K562 (cell line): ENCODE results near the gene PNMT. TPM values are rescaled to one million over a fixed set of nuclear protein-coding genes. Genes with fewer than 3 reads are reported as not detected.
A peak's percentile ranks its signal among the peaks of the same experiment; 100 is the strongest.

Experiments
- IRF2 ChIP-seq: sonication (generic); formaldehyde crosslinking; IDR thresholded peaks from 2 replicates; pipeline ENCODE4 v1.8.1; 2022; ENCODE audit warnings: mild to moderate bottlenecking, missing genetic modification reagents
- KLF1 ChIP-seq: fragments of 450-650 bp; IDR thresholded peaks from 2 replicates; pipeline ENCODE4 v1.6.1; 2016; ENCODE audit warnings: missing genetic modification characterization, missing compliant biosample characterization
- MAFK ChIP-seq: IDR thresholded peaks from 2 replicates; pipeline ENCODE4 v1.6.1; 2011; ENCODE audit warnings: low read length, improper control_type of control experiment
- NR3C1 ChIP-seq: sonication (generic); formaldehyde crosslinking; IDR thresholded peaks from 2 replicates; pipeline ENCODE4 v1.8.1; 2022; ENCODE audit warnings: missing genetic modification reagents
- POLR2G ChIP-seq: fragments of 200-400 bp; formaldehyde crosslinking; IDR thresholded peaks from 2 replicates; pipeline ENCODE4 v1.6.1; 2017; ENCODE audit warnings: low read depth, mild to moderate bottlenecking, antibody characterized with exemption, low read length, moderate library complexity
- ZNF583 ChIP-seq: fragments of 250-450 bp; sonication (Bioruptor Pico); IDR thresholded peaks from 2 replicates; pipeline ENCODE4 v1.4.0; 2020
- ZNF696 ChIP-seq: fragments of 250-450 bp; sonication (Bioruptor Pico); conservative IDR thresholded peaks from 2 replicates; pipeline ENCODE4 v1.4.0; 2020; ENCODE audit warnings: mild to moderate bottlenecking, moderate library complexity
- ZNF766 ChIP-seq: fragments of 200-800 bp; sonication (Bioruptor generic); conservative IDR thresholded peaks from 2 replicates; pipeline ENCODE4 v1.6.1; 2016; ENCODE audit warnings: missing genetic modification characterization, missing compliant biosample characterization
- polyA plus RNA-seq, 8 experiments: library from polyadenylated mRNA; depleted of rRNA in 4 of 8; stranded (reverse) in 5 of 8; unstranded in 3 of 8; fragments of >200 nt; fragmentation: Nextera tagmentation in 2 of 8; fragmentation: Illumina TruSeq in 1 of 8; extraction: Ambion mirVana in 2 of 8; extraction: Trizol in 1 of 8; gene quantifications; 2 replicates each; pipeline versions ENCODE4 v1.2.1 to v1.2.3, GENCODE V29; 2011 to 2014; ENCODE audit warnings: inconsistent platforms in 1 of 8, missing spikeins in 1 of 8
- total RNA-seq, 7 experiments: library from RNA; depleted of rRNA in 6 of 7; stranded (reverse); fragments of >200 nt in 6 of 7; fragmentation: Illumina TruSeq in 2 of 7; extraction: Trizol in 2 of 7; gene quantifications; 2 replicates each; pipeline versions ENCODE4 v1.2.1 to v1.2.3, GENCODE V29; 2011 to 2021; ENCODE audit warnings: low replicate concordance in 1 of 7
- TF ChIP-seq, protein P1 (sequence below): sonication (generic); formaldehyde crosslinking; IDR thresholded peaks from 2 replicates; pipeline ENCODE4 v1.8.0; 2022; ENCODE audit warnings: missing genetic modification reagents, mild to moderate bottlenecking, moderate library complexity, borderline replicate concordance
- TF ChIP-seq, protein P2 (sequence below): IDR thresholded peaks from 3 replicates; pipeline ENCODE4 v1.6.1; 2011; ENCODE audit warnings: borderline replicate concordance, mild to moderate bottlenecking; ENCODE audit not compliant: insufficient read length, insufficient read depth
- TF ChIP-seq, protein P3 (sequence below): sonication (generic); formaldehyde crosslinking; IDR thresholded peaks from 2 replicates; pipeline ENCODE4 v1.8.0; 2023; ENCODE audit warnings: mild to moderate bottlenecking, missing genetic modification reagents
- TF ChIP-seq, protein P4 (sequence below): sonication (generic); formaldehyde crosslinking; IDR thresholded peaks from 2 replicates; pipeline ENCODE4 v1.8.0; 2022; ENCODE audit warnings: mild to moderate bottlenecking, missing genetic modification reagents
- TF ChIP-seq, protein P5 (sequence below): fragments of 450-650 bp; IDR thresholded peaks from 2 replicates; pipeline ENCODE4 v1.6.1; 2018; ENCODE audit not compliant: partially characterized antibody
- TF ChIP-seq, protein P6 (sequence below): fragments of 450-650 bp; IDR thresholded peaks from 2 replicates; pipeline ENCODE4 v1.6.1; 2016; ENCODE audit warnings: mild to moderate bottlenecking

Gene PNMT
- total and polyA plus RNA-seq, 9 of the 15 experiments (the other 6 are each of a cell fraction or from before 2014, with no cell fraction given) = 0.55 to 18.1 (median 5.8) TPM

DNA sequence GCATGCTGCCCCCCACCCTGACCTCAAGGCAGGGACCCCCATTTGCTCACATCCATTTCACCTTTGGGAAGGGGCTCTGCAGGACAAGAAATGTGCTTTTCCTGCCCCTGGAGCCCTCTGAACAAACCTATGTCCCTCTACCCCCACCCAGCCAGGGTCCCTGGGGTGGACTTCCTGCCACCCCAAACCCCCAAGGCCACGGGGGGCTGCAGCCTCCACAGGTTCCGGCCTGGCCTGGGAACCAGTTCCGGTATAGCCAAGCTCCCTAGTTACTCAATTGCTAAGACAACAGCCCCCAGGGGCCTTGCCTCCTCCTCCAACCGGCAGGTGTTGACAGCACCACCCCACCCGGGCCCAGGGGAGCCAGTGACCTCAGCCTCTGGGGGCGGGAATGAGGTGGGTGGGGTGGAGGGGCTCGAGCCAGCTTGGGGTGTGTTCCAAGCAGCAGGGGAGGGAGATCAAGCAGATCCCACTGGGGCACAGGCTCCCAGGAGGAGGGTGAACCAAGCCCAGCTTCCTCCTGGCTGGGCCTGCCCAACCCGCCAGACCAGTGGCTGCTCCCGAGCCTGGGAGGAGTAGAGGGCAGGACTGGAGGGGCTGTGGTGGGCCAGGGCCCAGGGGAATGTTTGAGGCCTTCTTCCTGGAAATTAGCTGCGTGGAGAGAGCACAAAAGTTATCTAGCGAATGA is 6.6 kb downstream of the PNMT start (continued):
- TF ChIP-seq, protein P1, sequence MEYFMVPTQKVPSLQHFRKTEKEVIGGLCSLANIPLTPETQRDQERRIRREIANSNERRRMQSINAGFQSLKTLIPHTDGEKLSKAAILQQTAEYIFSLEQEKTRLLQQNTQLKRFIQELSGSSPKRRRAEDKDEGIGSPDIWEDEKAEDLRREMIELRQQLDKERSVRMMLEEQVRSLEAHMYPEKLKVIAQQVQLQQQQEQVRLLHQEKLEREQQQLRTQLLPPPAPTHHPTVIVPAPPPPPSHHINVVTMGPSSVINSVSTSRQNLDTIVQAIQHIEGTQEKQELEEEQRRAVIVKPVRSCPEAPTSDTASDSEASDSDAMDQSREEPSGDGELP = no peak
- no peak for TF ChIP-seq NR3C1
- TF ChIP-seq, protein P2, sequence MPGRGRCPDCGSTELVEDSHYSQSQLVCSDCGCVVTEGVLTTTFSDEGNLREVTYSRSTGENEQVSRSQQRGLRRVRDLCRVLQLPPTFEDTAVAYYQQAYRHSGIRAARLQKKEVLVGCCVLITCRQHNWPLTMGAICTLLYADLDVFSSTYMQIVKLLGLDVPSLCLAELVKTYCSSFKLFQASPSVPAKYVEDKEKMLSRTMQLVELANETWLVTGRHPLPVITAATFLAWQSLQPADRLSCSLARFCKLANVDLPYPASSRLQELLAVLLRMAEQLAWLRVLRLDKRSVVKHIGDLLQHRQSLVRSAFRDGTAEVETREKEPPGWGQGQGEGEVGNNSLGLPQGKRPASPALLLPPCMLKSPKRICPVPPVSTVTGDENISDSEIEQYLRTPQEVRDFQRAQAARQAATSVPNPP = no peak
- TF ChIP-seq, protein P3, sequence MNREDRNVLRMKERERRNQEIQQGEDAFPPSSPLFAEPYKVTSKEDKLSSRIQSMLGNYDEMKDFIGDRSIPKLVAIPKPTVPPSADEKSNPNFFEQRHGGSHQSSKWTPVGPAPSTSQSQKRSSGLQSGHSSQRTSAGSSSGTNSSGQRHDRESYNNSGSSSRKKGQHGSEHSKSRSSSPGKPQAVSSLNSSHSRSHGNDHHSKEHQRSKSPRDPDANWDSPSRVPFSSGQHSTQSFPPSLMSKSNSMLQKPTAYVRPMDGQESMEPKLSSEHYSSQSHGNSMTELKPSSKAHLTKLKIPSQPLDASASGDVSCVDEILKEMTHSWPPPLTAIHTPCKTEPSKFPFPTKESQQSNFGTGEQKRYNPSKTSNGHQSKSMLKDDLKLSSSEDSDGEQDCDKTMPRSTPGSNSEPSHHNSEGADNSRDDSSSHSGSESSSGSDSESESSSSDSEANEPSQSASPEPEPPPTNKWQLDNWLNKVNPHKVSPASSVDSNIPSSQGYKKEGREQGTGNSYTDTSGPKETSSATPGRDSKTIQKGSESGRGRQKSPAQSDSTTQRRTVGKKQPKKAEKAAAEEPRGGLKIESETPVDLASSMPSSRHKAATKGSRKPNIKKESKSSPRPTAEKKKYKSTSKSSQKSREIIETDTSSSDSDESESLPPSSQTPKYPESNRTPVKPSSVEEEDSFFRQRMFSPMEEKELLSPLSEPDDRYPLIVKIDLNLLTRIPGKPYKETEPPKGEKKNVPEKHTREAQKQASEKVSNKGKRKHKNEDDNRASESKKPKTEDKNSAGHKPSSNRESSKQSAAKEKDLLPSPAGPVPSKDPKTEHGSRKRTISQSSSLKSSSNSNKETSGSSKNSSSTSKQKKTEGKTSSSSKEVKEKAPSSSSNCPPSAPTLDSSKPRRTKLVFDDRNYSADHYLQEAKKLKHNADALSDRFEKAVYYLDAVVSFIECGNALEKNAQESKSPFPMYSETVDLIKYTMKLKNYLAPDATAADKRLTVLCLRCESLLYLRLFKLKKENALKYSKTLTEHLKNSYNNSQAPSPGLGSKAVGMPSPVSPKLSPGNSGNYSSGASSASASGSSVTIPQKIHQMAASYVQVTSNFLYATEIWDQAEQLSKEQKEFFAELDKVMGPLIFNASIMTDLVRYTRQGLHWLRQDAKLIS = no peak
- TF ChIP-seq ZNF696 (CRISPR knock-in tag) = no peak
- TF ChIP-seq, protein P4, sequence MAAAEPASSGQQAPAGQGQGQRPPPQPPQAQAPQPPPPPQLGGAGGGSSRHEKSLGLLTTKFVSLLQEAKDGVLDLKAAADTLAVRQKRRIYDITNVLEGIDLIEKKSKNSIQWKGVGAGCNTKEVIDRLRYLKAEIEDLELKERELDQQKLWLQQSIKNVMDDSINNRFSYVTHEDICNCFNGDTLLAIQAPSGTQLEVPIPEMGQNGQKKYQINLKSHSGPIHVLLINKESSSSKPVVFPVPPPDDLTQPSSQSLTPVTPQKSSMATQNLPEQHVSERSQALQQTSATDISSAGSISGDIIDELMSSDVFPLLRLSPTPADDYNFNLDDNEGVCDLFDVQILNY (CRISPR knock-in tag) = no peak
- no peak for TF ChIP-seq KLF1 (tag)
- TF ChIP-seq MAFK = no peak
- no peak for TF ChIP-seq ZNF583 (CRISPR knock-in tag)
- peak; percentile 40; the same call in 1 of the 2 replicates for TF ChIP-seq POLR2G
- no peak for TF ChIP-seq ZNF766
- TF ChIP-seq, protein P5, sequence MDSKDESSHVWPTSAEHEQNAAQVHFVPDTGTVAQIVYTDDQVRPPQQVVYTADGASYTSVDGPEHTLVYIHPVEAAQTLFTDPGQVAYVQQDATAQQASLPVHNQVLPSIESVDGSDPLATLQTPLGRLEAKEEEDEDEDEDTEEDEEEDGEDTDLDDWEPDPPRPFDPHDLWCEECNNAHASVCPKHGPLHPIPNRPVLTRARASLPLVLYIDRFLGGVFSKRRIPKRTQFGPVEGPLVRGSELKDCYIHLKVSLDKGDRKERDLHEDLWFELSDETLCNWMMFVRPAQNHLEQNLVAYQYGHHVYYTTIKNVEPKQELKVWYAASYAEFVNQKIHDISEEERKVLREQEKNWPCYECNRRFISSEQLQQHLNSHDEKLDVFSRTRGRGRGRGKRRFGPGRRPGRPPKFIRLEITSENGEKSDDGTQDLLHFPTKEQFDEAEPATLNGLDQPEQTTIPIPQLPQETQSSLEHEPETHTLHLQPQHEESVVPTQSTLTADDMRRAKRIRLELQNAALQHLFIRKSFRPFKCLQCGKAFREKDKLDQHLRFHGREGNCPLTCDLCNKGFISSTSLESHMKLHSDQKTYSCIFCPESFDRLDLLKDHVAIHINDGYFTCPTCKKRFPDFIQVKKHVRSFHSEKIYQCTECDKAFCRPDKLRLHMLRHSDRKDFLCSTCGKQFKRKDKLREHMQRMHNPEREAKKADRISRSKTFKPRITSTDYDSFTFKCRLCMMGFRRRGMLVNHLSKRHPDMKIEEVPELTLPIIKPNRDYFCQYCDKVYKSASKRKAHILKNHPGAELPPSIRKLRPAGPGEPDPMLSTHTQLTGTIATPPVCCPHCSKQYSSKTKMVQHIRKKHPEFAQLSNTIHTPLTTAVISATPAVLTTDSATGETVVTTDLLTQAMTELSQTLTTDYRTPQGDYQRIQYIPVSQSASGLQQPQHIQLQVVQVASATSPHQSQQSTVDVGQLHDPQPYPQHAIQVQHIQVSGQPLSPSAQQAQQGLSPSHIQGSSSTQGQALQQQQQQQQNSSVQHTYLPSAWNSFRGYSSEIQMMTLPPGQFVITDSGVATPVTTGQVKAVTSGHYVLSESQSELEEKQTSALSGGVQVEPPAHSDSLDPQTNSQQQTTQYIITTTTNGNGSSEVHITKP = peak; percentile 56
- TF ChIP-seq, protein P6, sequence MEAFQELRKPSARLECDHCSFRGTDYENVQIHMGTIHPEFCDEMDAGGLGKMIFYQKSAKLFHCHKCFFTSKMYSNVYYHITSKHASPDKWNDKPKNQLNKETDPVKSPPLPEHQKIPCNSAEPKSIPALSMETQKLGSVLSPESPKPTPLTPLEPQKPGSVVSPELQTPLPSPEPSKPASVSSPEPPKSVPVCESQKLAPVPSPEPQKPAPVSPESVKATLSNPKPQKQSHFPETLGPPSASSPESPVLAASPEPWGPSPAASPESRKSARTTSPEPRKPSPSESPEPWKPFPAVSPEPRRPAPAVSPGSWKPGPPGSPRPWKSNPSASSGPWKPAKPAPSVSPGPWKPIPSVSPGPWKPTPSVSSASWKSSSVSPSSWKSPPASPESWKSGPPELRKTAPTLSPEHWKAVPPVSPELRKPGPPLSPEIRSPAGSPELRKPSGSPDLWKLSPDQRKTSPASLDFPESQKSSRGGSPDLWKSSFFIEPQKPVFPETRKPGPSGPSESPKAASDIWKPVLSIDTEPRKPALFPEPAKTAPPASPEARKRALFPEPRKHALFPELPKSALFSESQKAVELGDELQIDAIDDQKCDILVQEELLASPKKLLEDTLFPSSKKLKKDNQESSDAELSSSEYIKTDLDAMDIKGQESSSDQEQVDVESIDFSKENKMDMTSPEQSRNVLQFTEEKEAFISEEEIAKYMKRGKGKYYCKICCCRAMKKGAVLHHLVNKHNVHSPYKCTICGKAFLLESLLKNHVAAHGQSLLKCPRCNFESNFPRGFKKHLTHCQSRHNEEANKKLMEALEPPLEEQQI = no peak
- TF ChIP-seq IRF2 (CRISPR knock-in tag) = no peak
